DMS53 (cell line): ENCODE measurements around the gene CADM1.

Experiments
- DNase-seq: peaks from one replicate; lab custom pipeline; 2025; lab: John Stamatoyannopoulos, UW

The CADM1 gene

GRCh38 chr11:115446214-115446613 lies 58.0 kb downstream of the CADM1 start:
- DNase-seq, result no peak

- no peak for DNase-seq
Observed at GRCh38 chr11:115444542-115444941, 59.7 kb downstream of the CADM1 start.

- no peak for DNase-seq
Observed at GRCh38 chr11:115439969-115440540, 64.2 kb downstream of the CADM1 start.

- DNase-seq, result peak; percentile 65
Observed at GRCh38 chr11:115439385-115439784, 64.8 kb downstream of the CADM1 start.

GRCh38 chr11:115437902-115438575 lies 66.2 kb downstream of the CADM1 start:
- no peak for DNase-seq

- no peak for DNase-seq
Observed at GRCh38 chr11:115430345-115430744, 73.9 kb downstream of the CADM1 start.

GRCh38 chr11:115428306-115428705 lies 75.9 kb downstream of the CADM1 start:
- DNase-seq, result no peak

GRCh38 chr11:115425816-115426215 lies 78.4 kb downstream of the CADM1 start:
- DNase-seq, result no peak

- DNase-seq, result peak; percentile 33
Observed at GRCh38 chr11:115425250-115425649, 79.0 kb downstream of the CADM1 start.

- DNase-seq, result peak; percentile 87
Observed at GRCh38 chr11:115423728-115424459, 80.3 kb downstream of the CADM1 start.

GRCh38 chr11:115421992-115422689 lies 82.1 kb downstream of the CADM1 start:
- peak; percentile 28 for DNase-seq

- DNase-seq, result peak; percentile 28
Observed at GRCh38 chr11:115421352-115421991, 82.7 kb downstream of the CADM1 start.

- DNase-seq, result peak; percentile 73
Observed at GRCh38 chr11:115420505-115420904, 83.7 kb downstream of the CADM1 start.

- DNase-seq, result peak; percentile 43
Observed at GRCh38 chr11:115418626-115419025, 85.6 kb downstream of the CADM1 start.

GRCh38 chr11:115418081-115418480 lies 86.1 kb downstream of the CADM1 start:
- DNase-seq, result no peak

GRCh38 chr11:115411120-115411519 lies 93.1 kb downstream of the CADM1 start:
- DNase-seq, result peak; percentile 39

GRCh38 chr11:115409691-115410220 lies 94.5 kb downstream of the CADM1 start:
- DNase-seq, result peak; percentile 95

GRCh38 chr11:115409116-115409670 lies 95.0 kb downstream of the CADM1 start:
- DNase-seq, result no peak

- DNase-seq, result no peak
Observed at GRCh38 chr11:115408036-115408921, 95.9 kb downstream of the CADM1 start.

GRCh38 chr11:115407496-115407895 lies 96.7 kb downstream of the CADM1 start:
- DNase-seq, result no peak
